ENCODE measurements around the gene RMND5A.

GRCh38 chr2:86760371-86760770 lies 40.3 kb downstream of the RMND5A start:
- TF ChIP-seq POLR2A (IDR thresholded peaks at IDR 0.05; ENCODE audit: low read length), result no peak
- no peak for TF ChIP-seq GATA1 (IDR thresholded peaks at IDR 0.05; ENCODE audit: low read depth, low read length)

Data from erythroblast (primary cell).